HepG2 (cell line): ENCODE measurements around the gene DMRT1. TPM values are rescaled to one million over a fixed set of nuclear protein-coding genes. Genes with fewer than 3 reads are reported as not detected.
"Not testable (repeated sequence)": the region's sequence is repeated elsewhere in the genome, so short reads cannot be mapped to it uniquely, and the experiment has no call there.

Experiments
- ATAC-seq: fragments of 200-7000 bp; cut with Tn5 transposase; 3 replicates; pipeline ENCODE4 v1.9.1; 2020; ENCODE audit warnings: mild to moderate bottlenecking, moderate library complexity
- BruUV-seq: library from RNA; stranded (reverse); fragments of 400-500 nt; replicated peaks from 2 replicates; lab custom pipeline; 2021; lab: Mats Ljungman, UMichigan
- CTCF ChIA-PET: fragments of 300-600 bp; formaldehyde crosslinking; extraction: SDS; loops from one replicate; lab custom pipeline; 2021; ENCODE audit warnings: low total read pairs, inconsistent platforms, low intra/inter-chr PET ratio; lab: Yijun Ruan, JAX
- POLR2A ChIA-PET: fragments of 350-600 bp; sonication (Branson Sonifier 250); formaldehyde crosslinking; loops from one replicate; lab custom pipeline; 2020; ENCODE audit warnings: antibody characterized with exemption, inconsistent platforms; lab: Yijun Ruan, JAX
- DNase-seq: peaks from one replicate; pipeline ENCODE4 v3.0.0-alpha.2; 2015; ENCODE audit warnings: low spot score
- FAIRE-seq: peaks from 3 replicates; lab custom pipeline; 2011; peaks lifted over from hg19 to GRCh38; lab: Jason Lieb, UNC
- H2AFZ ChIP-seq: one replicate; pipeline ENCODE4 v1.6.1; 2011; ENCODE audit warnings: low read length, inconsistent platforms
- H3K27ac ChIP-seq: fragments of 300-600 bp; 3 replicates; pipeline ENCODE4 v1.8.0; 2011; ENCODE audit warnings: mixed run types, mild to moderate bottlenecking, mixed read lengths, low read length, inconsistent platforms; ENCODE audit not compliant: insufficient read depth; ENCODE audit errors: extremely low read length
- H3K27me3 ChIP-seq, 2 experiments: fragments of 200-600 bp in 1 of 2; 2 replicates in 1 of 2; 3 replicates in 1 of 2; pipeline versions ENCODE4 v1.6.0 to v1.8.0; 2011; ENCODE audit warnings: low read length in 2 of 2, mild to moderate bottlenecking in 2 of 2, moderate library complexity in 2 of 2, inconsistent platforms in 1 of 2; ENCODE audit not compliant: insufficient read depth in 2 of 2, control insufficient read depth in 1 of 2
- H3K36me3 ChIP-seq, 2 experiments: fragments of 200-600 bp in 1 of 2; replicated peaks in 1 of 2; 2 replicates in 1 of 2; 3 replicates in 1 of 2; pipeline versions ENCODE4 v1.5.1 to v1.8.0; 2011; ENCODE audit warnings: low read length in 2 of 2, inconsistent platforms in 1 of 2; ENCODE audit not compliant: insufficient read depth in 2 of 2, control insufficient read depth in 1 of 2
- H3K4me1 ChIP-seq: 2 replicates; pipeline ENCODE4 v1.5.1; 2012; ENCODE audit warnings: low read length, inconsistent platforms; ENCODE audit not compliant: insufficient read depth
- H3K4me2 ChIP-seq: 2 replicates; pipeline ENCODE4 v1.6.0; 2011; ENCODE audit warnings: low read depth, low read length, inconsistent platforms
- H3K4me3 ChIP-seq, 3 experiments: fragments of 200-600 bp in 1 of 3; sonication (generic), shearing (Covaris generic) in 1 of 3; replicated peaks in 1 of 3; 2 replicates each; pipeline ENCODE4 v1.5.1; 2011 to 2016; ENCODE audit warnings: low read length in 3 of 3, inconsistent platforms in 2 of 3, low read depth in 2 of 3, mild to moderate bottlenecking in 2 of 3, control low read depth in 1 of 3, mixed read lengths in 1 of 3; ENCODE audit not compliant: insufficient read depth in 1 of 3
- H3K79me2 ChIP-seq: one replicate; pipeline ENCODE4 v1.6.1; 2011; ENCODE audit warnings: low read length, inconsistent platforms; ENCODE audit not compliant: insufficient read depth
- H3K9ac ChIP-seq: 2 replicates; pipeline ENCODE4 v1.6.0; 2011; ENCODE audit warnings: mild to moderate bottlenecking, low read depth, low read length, inconsistent platforms; ENCODE audit not compliant: insufficient read depth
- H3K9me3 ChIP-seq: 2 replicates; pipeline ENCODE4 v1.5.1; 2012; ENCODE audit warnings: mild to moderate bottlenecking, low read length
- H4K20me1 ChIP-seq: 2 replicates; pipeline ENCODE4 v1.6.0; 2011; ENCODE audit warnings: inconsistent platforms, mild to moderate bottlenecking, low read length, moderate library complexity; ENCODE audit not compliant: insufficient read depth
- ADNP ChIP-seq: sonication (generic); formaldehyde crosslinking; IDR thresholded peaks from 2 replicates; pipeline ENCODE4 v1.4.0; 2020; ENCODE audit warnings: missing genetic modification reagents
- AGO2 ChIP-seq: fragments of 200-400 bp; formaldehyde crosslinking; optimal IDR thresholded peaks from 2 replicates; pipeline ENCODE3; 2017; ENCODE audit warnings: mild to moderate bottlenecking, low read depth, low read length, moderate library complexity
- RELA ChIP-seq: sonication (generic); formaldehyde crosslinking; IDR thresholded peaks from 2 replicates; pipeline ENCODE4 v1.4.0; 2020; ENCODE audit warnings: missing genetic modification reagents
- TOPORS ChIP-seq: sonication (generic); formaldehyde crosslinking; IDR thresholded peaks from 2 replicates; pipeline ENCODE4 v1.8.0; 2023; ENCODE audit warnings: mild to moderate bottlenecking, missing genetic modification reagents
- ZNF670 ChIP-seq: sonication (generic); formaldehyde crosslinking; IDR thresholded peaks from 2 replicates; pipeline ENCODE4 v1.8.0; 2022; ENCODE audit warnings: mild to moderate bottlenecking, missing genetic modification reagents, borderline replicate concordance
- ZSCAN29 ChIP-seq: sonication (generic); formaldehyde crosslinking; conservative IDR thresholded peaks from 2 replicates; pipeline ENCODE4 v1.4.0; 2020; ENCODE audit warnings: mild to moderate bottlenecking, missing genetic modification reagents
- WGBS: methylation state at CpG from one replicate; pipeline ENCODE4 v1.1.6; 2017; ENCODE audit warnings: low lambda C conversion rate; 5-methylcytosine and 5-hydroxymethylcytosine counted together
- in situ Hi-C: cut with HindIII; loops from 2 replicates; pipeline ENCODE4 v1.10.0; 2017; ENCODE audit warnings: low pct_unique_long_range_greater_than_20kb; ENCODE audit not compliant: extremely low pct_ligation_motif_present
- intact Hi-C: fragments of 100-400 bp; cut with micrococcal nuclease; formaldehyde crosslinking; loops from one replicate; pipeline ENCODE4 v1.10.0; 2022; ENCODE audit not compliant: unreplicated experiment
- polyA plus RNA-seq, 8 experiments: library from polyadenylated mRNA; depleted of rRNA in 3 of 8; stranded (reverse) in 7 of 8; unstranded in 1 of 8; fragments of >200 nt; fragmentation: Illumina TruSeq in 4 of 8; extraction: Trizol in 4 of 8; gene quantifications; 2 replicates each; pipeline versions ENCODE4 v1.2.1 to v1.2.3, GENCODE V29; 2011 to 2016; ENCODE audit warnings: low read depth in 4 of 8, missing spikeins in 1 of 8, mixed read lengths in 1 of 8; ENCODE audit not compliant: insufficient read depth in 1 of 8
- total RNA-seq, 5 experiments: library from RNA; depleted of rRNA; stranded (reverse); fragments of >200 nt; fragmentation: Illumina TruSeq; extraction: Trizol; gene quantifications; 2 replicates each; pipeline ENCODE4 v1.2.3, GENCODE V29; 2016; ENCODE audit warnings: low read depth in 1 of 5
- TF ChIP-seq, protein P1 (sequence below): sonication (generic); formaldehyde crosslinking; IDR thresholded peaks from 2 replicates; pipeline ENCODE4 v1.5.1; 2020; ENCODE audit warnings: mild to moderate bottlenecking, missing genetic modification reagents
- TF ChIP-seq, protein P2 (sequence below): IDR thresholded peaks from 2 replicates; pipeline ENCODE4 v1.4.0; 2020; ENCODE audit warnings: mild to moderate bottlenecking, missing genetic modification reagents

DMRT1 gene
- total and polyA plus RNA-seq, 2 of the 13 experiments (the other 11 are each of a cell fraction or from before 2014, with no cell fraction given) = not detected

DNA sequence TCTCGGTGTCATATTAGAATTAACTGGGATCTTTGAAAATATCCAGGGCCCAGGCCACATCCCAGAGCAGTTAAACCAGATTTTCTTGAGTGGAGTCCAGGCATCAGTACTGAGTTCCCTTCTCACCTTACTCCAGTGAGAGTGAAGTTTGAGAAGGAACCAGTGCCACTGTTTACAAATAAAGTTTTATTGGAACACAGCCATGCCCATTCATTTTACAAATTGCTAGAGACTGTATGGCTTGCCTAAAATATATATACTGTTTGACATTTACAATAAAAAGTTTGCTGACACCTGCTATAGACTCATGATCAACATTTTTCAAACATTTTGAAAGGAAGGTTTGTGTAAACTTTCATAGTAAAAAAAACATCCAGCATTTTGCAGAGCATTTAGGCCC is 71.3 kb downstream of the DMRT1 start:
- Histone ChIP-seq H3K4me1 (no peaks in the 10 kb centered on the region), H3K4me3 (no peak overlapping the region), H3K27me3 (peaks cover 1 to 16% of the 10 kb centered on the region in 2 experiments; a peak in 4 of 5 replicates), H3K9me3 (no peaks in the 10 kb centered on the region), H3K9ac (no peak overlapping the region), H3K4me2 (no peak overlapping the region), H2AFZ (no peak overlapping the region), H4K20me1 (no peaks in the 10 kb centered on the region), H3K36me3 (no peaks in the 10 kb centered on the region)
- CTCF ChIA-PET = no interaction called here
- DNase-seq (no peak), FAIRE-seq (no peak)
- 0% methylated on average over 1 of the region's 1 CpG for WGBS
- in situ Hi-C loops = no loop called here
- no TSS peak for BruUV-seq
- TF ChIP-seq TOPORS (CRISPR knock-in tag) (no peak), AGO2 (no peak), RELA (CRISPR knock-in tag) (no peak), ZNF670 (CRISPR knock-in tag) (no peak), ADNP (no peak), ZSCAN29 (CRISPR knock-in tag) (no peak)
- TF ChIP-seq, protein P1, sequence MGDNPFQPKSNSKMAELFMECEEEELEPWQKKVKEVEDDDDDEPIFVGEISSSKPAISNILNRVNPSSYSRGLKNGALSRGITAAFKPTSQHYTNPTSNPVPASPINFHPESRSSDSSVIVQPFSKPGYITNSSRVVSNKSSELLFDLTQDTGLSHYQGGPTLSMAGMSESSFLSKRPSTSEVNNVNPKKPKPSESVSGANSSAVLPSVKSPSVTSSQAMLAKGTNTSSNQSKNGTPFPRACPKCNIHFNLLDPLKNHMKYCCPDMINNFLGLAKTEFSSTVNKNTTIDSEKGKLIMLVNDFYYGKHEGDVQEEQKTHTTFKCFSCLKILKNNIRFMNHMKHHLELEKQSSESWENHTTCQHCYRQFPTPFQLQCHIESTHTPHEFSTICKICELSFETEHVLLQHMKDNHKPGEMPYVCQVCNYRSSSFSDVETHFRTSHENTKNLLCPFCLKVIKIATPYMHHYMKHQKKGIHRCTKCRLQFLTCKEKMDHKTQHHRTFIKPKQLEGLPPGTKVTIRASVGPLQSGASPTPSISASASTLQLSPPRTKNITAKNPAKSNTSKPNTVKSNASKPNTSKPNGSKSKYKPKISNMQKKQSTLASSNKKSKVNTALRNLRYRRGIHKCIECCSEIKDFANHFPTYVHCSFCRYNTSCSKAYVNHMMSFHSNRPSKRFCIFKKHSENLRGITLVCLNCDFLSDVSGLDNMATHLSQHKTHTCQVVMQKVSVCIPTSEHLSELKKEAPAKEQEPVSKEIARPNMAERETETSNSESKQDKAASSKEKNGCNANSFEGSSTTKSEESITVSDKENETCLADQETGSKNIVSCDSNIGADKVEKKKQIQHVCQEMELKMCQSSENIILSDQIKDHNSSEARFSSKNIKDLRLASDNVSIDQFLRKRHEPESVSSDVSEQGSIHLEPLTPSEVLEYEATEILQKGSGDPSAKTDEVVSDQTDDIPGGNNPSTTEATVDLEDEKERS (CRISPR knock-in tag) = no peak
- TF ChIP-seq, protein P2, sequence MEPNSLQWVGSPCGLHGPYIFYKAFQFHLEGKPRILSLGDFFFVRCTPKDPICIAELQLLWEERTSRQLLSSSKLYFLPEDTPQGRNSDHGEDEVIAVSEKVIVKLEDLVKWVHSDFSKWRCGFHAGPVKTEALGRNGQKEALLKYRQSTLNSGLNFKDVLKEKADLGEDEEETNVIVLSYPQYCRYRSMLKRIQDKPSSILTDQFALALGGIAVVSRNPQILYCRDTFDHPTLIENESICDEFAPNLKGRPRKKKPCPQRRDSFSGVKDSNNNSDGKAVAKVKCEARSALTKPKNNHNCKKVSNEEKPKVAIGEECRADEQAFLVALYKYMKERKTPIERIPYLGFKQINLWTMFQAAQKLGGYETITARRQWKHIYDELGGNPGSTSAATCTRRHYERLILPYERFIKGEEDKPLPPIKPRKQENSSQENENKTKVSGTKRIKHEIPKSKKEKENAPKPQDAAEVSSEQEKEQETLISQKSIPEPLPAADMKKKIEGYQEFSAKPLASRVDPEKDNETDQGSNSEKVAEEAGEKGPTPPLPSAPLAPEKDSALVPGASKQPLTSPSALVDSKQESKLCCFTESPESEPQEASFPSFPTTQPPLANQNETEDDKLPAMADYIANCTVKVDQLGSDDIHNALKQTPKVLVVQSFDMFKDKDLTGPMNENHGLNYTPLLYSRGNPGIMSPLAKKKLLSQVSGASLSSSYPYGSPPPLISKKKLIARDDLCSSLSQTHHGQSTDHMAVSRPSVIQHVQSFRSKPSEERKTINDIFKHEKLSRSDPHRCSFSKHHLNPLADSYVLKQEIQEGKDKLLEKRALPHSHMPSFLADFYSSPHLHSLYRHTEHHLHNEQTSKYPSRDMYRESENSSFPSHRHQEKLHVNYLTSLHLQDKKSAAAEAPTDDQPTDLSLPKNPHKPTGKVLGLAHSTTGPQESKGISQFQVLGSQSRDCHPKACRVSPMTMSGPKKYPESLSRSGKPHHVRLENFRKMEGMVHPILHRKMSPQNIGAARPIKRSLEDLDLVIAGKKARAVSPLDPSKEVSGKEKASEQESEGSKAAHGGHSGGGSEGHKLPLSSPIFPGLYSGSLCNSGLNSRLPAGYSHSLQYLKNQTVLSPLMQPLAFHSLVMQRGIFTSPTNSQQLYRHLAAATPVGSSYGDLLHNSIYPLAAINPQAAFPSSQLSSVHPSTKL = no peak
- TF ChIP-seq, all 625 proteins: peak for 0
- intact Hi-C loops = no loop called here
- Histone ChIP-seq H3K79me2 (no peaks in the 10 kb centered on the region), H3K27ac (no peak overlapping the region)
- ATAC-seq = no peak
- POLR2A ChIA-PET = no interaction called here

DNA sequence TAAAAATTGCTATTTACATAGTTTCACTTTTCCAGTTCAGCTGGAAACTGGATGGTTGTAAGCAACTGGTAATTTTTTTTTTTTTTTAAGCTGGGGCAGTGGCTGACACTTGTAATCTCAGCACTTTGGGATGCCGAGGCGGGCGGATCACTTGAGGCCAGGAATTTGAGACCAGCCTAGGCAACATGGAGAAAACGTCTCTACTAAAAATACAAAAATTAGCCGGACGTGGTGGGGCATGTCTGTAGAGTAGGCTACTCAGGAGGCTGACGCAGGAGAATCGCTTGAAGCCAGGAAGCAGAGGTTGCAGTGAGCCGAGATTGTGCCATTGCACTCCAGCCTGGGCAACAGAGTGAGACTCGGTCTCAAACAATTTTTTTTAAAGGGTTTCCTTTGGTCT is 72.0 kb downstream of the DMRT1 start:
- H3K4me2 ChIP-seq, H3K4me3 ChIP-seq, ATAC-seq, H3K9ac ChIP-seq, H3K4me1 ChIP-seq, H3K9me3 ChIP-seq, POLR2A ChIA-PET, H3K27ac ChIP-seq, BruUV-seq, DNase-seq, H3K79me2 ChIP-seq, H4K20me1 ChIP-seq, intact Hi-C loops, in situ Hi-C loops, H3K36me3 ChIP-seq, H2AFZ ChIP-seq, CTCF ChIA-PET, FAIRE-seq: not testable (repeated sequence)
- peaks cover 1 to 15% of the 10 kb centered on the region in 2 experiments; a peak in 4 of 5 replicates for H3K27me3 ChIP-seq
- WGBS = 58% methylated on average over 10 of the region's 10 CpGs
